Kidney epithelial cell (primary cell): Measurements from ENCODE around the gene SLC38A9. TPM values are rescaled to one million over a fixed set of nuclear protein-coding genes. Genes with fewer than 3 reads are reported as not detected.

Experiments
- DNase-seq: peaks from one replicate; pipeline ENCODE4 v3.0.0-alpha.2; 2010; ENCODE audit warnings: low read depth
- H3K27me3 ChIP-seq: 2 replicates; pipeline ENCODE4 v1.6.0; 2011; ENCODE audit warnings: low read length; ENCODE audit not compliant: control insufficient read depth, insufficient read depth
- H3K36me3 ChIP-seq: 2 replicates; pipeline ENCODE4 v1.5.1; 2011; ENCODE audit warnings: low read length; ENCODE audit not compliant: control insufficient read depth, insufficient read depth
- H3K4me3 ChIP-seq: 2 replicates; pipeline ENCODE4 v1.5.1; 2011; ENCODE audit warnings: low read depth, mild to moderate bottlenecking, control low read depth, low read length
- total RNA-seq: library from RNA; depleted of rRNA; stranded (reverse); fragments of >200 nt; gene quantifications from 2 replicates; pipeline ENCODE4 v1.2.3, GENCODE V29; 2015
- TF ChIP-seq, protein P1 (sequence below): IDR thresholded peaks from 2 replicates; pipeline ENCODE4 v1.5.1; 2011; ENCODE audit warnings: mild to moderate bottlenecking, moderate library complexity, low read length, control low read depth, inconsistent platforms; ENCODE audit not compliant: insufficient read depth, poor library complexity, severe bottlenecking

SLC38A9 gene
- total RNA-seq, 1 donor from 2014 or later, result 21.5 TPM

DNA sequence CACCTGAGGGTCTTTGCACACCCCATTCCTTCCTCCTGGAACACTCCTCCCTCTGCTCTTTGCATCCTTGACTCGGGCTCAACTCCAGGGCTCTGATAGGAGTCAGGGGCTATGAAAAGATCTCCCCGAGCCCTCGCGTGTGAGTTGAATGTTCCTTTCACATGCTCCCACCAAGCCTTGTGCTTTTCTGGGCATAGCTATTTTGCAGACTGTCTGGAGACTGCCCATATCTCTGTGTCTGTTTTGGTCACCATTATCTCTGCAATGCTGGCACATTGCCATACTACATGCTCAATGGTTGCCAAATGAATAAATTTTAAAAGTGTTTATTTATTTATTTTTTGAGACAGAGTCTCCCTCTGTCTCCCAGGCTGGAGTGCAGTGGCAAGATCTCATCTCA, 120.4 kb downstream of the SLC38A9 start:
- no peaks in the 10 kb centered on the region for H3K36me3 ChIP-seq
- TF ChIP-seq, protein P1, sequence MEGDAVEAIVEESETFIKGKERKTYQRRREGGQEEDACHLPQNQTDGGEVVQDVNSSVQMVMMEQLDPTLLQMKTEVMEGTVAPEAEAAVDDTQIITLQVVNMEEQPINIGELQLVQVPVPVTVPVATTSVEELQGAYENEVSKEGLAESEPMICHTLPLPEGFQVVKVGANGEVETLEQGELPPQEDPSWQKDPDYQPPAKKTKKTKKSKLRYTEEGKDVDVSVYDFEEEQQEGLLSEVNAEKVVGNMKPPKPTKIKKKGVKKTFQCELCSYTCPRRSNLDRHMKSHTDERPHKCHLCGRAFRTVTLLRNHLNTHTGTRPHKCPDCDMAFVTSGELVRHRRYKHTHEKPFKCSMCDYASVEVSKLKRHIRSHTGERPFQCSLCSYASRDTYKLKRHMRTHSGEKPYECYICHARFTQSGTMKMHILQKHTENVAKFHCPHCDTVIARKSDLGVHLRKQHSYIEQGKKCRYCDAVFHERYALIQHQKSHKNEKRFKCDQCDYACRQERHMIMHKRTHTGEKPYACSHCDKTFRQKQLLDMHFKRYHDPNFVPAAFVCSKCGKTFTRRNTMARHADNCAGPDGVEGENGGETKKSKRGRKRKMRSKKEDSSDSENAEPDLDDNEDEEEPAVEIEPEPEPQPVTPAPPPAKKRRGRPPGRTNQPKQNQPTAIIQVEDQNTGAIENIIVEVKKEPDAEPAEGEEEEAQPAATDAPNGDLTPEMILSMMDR, result no peak
- H3K4me3 ChIP-seq, result no peak overlapping the region
- H3K27me3 ChIP-seq, result no peaks in the 10 kb centered on the region
- no peak for DNase-seq

DNA sequence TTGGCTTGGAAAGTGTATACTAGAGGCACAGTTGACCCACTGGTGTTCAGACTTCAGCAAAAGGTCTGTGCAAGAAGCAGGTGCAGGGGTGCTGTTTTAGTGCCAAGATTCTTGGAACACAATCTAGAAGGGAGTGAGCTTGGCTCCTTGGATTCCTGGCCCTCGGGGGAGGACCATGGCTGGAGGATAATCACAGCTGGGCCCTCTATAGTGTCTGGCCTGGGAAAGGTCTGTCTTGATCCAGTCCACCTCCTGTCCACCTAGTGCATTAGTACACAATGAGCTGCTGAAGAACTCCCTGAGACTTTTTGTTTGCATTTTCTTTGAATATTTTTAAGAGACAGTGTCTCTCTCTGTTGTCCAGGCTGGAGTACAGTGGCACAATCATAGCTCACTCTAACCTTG, 126.9 kb downstream of the SLC38A9 start:
- Histone ChIP-seq H3K36me3 (no peaks in the 10 kb centered on the region), H3K4me3 (no peak overlapping the region), H3K27me3 (no peaks in the 10 kb centered on the region)
- TF ChIP-seq, protein P1, result no peak
- DNase-seq, result no peak

DNA sequence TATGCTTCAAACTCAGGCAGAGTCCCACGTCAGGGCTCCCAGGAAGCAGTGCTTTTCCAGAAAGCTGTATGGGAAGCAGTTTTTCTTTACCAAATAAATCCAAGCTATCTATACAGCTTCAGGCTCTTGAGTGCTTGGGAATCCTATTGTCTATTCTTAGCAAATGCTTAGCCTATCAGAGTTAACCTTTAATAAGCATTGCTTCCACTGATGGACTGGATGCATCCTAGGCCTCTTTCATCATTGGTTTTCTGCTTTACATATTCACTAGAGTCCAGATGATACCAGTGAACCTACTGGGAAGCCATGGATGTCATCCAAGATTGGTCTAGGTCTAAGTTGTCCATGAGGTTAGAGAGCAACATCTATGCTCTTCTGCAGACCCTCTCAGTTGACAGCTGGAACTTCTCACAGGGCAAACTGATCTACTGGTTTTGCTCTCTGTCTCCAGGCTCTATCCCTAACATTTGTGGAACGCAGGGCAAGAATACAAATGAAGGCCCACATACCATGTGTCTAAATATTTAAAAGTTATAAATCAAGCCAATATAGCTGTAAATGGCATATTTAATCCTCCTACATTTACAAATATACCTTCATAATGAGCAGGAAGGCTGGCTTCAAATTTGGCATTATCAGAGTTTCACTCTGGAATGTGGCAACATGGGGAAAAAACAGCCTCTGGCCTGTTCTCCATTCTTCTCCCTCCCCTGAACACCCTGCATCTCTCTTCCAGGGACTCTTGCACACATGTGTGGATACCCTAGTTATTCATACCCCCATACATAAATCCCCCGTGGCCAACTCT, 127.5 kb downstream of the SLC38A9 start:
- Histone ChIP-seq H3K36me3 (no peaks in the 10 kb centered on the region), H3K4me3 (no peak overlapping the region), H3K27me3 (no peaks in the 10 kb centered on the region)
- TF ChIP-seq, protein P1, result no peak
- no peak for DNase-seq

DNA sequence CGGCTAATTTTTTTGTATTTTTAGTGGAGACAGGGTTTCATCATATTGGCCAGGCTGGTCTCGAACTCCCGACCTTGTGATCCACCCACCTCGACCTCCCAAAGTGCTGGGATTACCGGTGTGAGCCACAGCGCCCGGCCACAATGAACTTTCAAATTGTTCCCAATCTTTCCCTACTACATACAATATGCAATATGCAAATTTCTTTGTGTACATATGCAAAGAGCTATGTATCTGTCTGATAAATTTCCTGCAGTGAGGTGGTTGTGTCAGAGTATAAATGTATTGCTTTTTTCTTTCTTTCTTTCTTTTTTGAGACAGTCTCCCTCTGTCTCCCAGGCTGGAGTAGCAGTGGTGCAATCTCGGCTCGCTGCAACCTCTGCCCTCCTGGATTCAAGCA, 128.5 kb downstream of the SLC38A9 start:
- H3K36me3 ChIP-seq, result no peaks in the 10 kb centered on the region
- TF ChIP-seq, protein P1, result no peak
- no peaks in the 10 kb centered on the region for H3K27me3 ChIP-seq
- H3K4me3 ChIP-seq, result no peak overlapping the region
- DNase-seq, result no peak

DNA sequence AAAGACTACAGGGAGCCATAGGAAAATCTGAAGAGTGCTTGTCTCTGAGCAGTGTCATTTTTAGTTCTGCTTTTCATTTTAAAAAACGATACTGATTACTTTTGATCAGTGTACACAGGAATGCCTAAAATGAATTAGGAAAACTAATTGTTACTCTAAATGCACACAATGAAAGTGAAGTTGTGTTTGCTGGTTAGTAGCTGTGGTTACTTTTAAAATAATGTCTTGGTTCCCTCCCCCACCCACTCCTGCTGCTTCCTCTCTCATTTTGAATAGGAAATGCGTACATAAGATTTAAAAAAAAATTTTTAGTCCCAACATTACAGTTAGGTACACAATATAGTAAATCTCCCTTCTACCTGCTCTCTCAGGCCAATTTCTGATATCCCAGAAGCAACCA, 129.9 kb downstream of the SLC38A9 start:
- Histone ChIP-seq H3K4me3 (no peak overlapping the region), H3K36me3 (no peaks in the 10 kb centered on the region), H3K27me3 (no peaks in the 10 kb centered on the region)
- TF ChIP-seq, protein P1, result no peak
- DNase-seq, result no peak

DNA sequence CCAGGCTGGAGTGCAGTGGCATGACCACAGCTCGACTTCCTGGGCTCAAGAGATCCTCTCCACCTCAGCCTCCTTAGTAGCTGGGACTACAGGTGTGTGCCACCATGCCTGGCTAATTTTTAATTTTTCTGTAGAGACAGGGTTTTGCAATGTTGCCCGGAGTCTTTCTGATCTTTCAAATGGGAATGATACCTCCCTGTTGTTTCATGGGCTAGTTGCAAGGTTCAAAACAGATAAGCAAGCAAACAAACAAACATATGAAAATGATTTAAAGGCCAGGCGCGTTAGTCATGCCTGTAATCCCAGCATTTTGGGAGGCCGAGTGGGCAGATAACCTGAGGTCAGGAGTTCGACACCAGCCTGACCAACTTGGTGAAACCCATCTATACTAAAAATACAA, 132.1 kb downstream of the SLC38A9 start:
- Histone ChIP-seq H3K4me3 (no peak overlapping the region), H3K27me3 (no peaks in the 10 kb centered on the region), H3K36me3 (no peaks in the 10 kb centered on the region)
- no peak for DNase-seq
- TF ChIP-seq, protein P1, result no peak
